ENCODE measurements around the gene CD53.
"Not testable (repeated sequence)": the region's sequence is repeated elsewhere in the genome, so short reads cannot be mapped to it uniquely, and the experiment has no call there.

Gene CD53, protein sequence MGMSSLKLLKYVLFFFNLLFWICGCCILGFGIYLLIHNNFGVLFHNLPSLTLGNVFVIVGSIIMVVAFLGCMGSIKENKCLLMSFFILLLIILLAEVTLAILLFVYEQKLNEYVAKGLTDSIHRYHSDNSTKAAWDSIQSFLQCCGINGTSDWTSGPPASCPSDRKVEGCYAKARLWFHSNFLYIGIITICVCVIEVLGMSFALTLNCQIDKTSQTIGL

DNA sequence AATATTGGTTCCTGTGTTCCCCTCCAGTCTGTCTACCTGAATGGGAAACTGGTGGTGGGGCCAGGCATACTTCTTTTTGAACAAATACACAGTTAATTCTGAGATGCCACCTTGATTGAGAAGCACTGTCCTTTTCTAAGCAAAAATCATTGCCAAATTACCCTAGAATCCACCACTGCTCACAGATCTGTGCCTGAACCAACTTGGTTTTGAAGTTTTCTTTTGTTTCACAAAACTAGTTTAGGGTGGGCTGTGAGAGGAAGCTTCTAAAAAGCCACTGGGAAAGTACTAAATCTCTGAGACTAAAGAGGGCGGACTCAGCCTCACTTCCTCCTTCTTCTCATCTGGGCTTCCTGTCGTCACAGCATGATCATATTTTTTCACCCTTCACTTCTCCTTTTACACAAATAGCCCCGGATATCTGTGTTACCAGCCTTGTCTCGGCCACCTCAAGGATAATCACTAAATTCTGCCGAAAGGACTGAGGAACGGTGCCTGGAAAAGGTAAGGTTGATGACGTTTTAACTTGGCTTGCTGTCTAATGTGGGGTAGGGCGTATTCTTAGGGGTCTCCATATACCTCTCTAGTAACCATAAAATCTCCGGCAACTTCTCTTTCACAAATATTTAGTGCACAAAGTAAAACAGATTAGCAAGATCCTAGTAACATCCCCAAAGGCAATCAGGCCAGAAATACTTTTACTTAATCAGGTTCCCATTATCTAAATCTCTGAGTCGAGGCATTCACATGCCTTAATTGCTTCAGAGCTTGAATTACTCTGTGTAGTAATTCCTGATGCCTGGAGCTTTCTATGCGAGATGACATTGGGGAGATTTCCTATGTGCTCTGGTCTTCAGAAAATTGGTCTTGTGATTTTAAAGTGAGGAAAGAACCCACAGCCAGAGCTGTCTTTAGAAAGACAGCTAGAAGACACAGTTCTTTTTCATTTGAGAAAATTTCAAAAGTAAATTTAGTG lies at the start of gene CD53:
CD53 (plus strand) TSS at position 404 of the 976 bp plus-strand sequence. CDS start 18,261 bp downstream, outside the sequence.
- DNase-seq (ENCODE audit: low read depth in 2 of 2): no peak

DNA sequence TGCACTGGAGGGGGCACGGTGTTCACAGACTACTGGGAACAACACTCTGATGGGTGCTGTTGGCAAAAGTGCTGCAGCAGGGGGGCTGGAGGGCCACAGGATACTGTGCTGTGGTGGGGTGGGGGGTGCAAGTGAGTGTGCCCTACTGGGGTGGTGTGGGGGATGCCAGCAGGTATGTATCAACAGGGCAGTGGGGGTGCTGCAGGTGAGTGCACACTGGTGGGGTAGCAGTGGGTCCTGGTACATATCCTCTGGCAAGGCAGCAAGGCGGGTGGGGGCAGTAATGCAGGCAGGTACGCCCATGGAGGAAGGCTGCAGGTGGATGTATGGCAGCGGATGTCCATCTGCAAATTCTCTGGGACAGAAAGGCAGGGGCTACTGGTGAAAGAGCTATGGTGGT lies 48.8 kb upstream of the CD53 start:
- DNase-seq (ENCODE audit: low read depth in 2 of 2): no peak

DNA sequence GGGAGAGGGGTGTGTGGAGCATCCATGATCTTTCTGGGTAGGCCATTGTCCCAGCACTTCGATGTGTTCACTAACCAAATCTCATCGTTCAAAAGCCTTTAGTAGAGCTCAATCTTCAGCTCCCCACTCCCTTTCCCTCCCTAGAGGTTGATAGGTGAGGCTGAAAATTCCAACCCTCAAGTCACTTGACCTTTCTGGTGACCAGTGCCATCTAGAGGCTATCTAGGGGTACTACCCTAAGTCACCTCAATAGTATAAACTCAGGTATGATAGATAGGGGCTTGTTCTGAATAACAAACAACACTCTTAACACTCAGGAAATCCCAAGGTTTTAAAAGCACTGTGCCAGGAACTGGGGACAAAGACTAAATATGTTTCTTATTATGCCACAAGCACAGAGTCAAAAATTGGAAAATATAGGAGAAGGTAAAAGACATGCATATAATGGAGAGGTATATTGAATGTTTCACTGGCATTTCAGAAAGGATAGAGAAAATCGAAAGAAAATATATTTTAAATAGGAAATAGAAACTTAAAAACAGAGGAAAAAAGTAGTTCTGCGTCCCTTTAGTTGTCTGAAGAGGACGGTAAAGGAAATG lies 42.9 kb upstream of the CD53 start:
- DNase-seq (ENCODE audit: low read depth in 2 of 2): no peak

DNA sequence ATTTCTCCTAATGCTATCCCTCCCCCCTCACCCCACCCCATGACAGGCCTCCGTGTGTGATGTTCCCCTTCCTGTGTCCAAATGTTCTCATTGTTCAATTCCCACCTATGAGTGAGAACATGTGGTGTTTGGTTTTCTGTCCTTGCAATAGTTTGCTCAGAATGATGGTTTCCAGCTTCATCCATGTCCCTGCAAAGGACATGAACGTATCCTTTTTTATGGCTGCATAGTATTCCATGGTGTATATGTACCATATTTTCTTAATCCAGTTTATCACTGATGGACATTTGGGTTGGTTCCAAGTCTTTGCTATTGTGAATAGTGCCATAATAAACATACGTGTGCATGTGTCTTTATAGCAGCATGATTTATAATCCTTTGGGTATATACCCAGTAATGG lies 39.2 kb upstream of the CD53 start:
- DNase-seq (ENCODE audit: low read depth in 2 of 2): not testable (repeated sequence)

DNA sequence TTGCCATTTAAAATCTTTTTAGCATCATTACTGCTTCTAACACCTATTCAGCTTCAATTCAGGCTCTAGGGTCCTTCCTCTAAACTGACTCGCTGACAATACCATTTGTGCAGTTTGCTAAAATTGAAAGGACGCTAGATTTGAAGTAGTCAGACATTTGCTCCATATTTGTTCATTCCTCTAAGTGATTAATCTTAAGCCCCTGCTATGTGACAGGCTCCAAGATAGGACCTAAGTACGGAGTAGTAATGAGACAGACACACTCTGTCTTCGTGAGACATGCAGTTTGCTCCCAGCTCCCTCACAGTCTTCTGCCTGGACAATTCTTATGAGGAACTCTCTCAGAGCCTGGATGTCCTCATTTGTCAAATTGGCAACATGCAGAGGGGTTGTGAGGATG lies 26.1 kb upstream of the CD53 start:
- DNase-seq (ENCODE audit: low read depth in 2 of 2): no peak

DNA sequence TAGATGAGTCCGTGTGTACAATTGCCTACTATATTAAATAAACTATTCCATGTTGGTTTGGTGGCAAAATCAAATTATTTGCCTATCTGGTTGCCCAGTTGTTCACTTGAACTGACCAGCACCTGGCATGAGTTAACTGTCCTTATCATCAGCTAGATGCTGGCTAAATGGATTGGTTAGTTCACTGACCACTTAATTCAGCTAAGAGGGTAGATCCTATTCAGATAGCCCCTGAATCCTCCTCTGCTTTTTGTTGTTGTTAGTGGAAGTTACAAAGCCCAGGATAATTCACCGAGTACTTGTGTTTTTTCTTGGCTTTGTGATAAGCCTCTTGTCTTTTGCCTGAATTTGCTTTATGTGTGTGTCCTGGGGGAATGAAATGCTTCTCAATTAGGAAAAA lies 22.8 kb upstream of the CD53 start:
- DNase-seq (ENCODE audit: low read depth in 2 of 2): no peak

DNA sequence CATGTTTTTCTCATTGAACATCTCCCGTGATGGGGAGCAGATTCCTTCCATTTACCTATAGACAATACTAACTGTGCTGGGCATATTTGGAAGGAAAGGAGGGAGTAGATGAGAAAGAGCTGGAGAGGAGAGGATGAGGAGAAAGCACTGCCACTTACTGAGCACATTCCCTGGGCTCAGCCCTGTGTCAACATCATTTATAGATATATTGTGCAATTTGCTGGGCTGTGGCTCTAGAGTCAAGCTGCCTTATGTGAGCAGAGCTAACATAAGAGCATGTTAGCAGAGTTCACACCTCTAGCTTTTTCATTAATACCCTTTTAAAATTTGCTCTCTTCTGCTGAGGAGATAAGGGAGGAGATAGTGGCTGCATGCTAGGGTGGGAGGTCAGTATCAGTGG lies 22.3 kb upstream of the CD53 start:
- no peak for DNase-seq (ENCODE audit: low read depth in 2 of 2)

DNA sequence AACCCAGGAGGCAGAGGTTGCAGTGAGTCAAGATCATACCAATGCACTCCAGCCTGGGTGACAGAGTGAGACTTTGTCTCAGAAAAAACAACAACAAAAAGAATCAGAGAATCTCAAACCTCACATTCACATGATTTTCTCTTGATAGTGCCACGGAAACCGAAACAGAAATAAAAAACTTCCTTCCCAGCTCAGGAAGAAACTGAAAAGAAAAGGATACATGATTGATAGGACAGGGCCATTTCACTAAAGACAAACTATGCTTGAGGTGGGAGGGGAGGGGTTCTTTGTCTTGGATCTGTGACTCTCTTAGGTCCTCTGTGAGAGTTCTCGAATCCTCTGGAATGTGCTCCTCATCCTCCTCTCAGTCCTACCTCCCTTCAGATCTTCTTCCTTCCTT lies 19.8 kb upstream of the CD53 start:
- DNase-seq (ENCODE audit: low read depth in 2 of 2): no peak

DNA sequence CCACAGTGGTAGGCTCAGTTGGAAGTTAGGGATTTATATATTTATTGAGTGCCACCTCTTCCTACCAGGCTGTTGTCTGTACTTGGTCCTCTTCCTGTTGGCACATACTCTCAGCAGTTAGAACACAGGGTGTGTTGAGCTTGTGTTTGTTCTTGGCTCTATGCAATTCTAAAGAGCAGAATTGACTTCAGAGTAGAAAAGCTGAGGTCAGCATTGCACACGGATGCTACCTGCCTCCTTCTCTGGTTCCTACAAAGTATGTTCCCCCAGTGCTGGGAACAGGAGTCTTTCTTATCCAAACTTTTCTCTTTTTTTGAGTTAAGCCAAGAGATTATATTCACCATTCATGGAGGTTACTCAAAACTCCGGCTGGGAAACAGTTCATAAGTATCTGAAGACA lies 16.5 kb upstream of the CD53 start:
- no peak for DNase-seq (ENCODE audit: low read depth in 2 of 2)

DNA sequence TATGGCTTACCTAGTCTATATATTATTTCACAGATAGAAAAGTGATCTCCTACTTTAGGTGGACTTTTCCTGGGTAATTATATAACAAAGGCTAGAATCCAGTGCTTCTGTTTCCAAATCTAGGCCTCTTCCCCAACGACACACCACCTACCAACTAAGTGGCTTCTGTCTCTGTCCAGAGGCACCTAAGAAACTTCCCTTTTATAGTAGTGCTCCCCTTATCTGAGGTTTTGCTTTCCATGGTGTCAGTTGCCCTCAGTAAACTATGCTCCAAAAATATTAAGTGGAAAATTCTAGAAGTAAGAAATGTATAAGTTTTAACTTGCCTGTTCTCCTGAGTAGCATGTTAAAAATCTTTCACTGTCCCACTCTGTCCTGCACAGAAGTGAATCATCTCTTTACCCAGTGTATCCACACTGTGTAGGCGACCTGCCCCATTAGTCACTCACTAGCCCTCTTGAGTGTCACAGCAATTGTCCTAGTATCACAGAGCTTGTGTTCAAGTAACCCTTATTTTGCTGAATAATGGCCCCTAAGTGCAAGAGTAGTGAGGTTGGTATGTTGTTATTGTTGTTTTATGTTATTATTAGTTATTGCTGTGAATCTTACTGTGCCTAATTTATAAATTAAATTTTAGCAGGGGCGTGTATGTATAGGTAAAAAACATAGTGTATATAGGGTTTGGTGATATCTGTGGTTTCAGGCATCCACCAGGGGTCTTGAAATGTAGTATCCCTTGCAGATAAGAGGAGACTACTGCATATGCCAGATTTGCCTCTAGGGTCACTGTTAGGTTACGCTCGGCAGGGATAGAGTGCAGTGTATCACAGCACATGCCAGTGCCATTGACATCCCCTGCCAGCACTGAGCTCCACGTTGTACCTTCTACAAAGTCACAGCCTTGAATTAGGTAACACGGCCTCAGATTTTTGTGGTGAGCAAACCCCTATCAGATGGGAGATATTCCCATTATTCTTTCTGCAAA lies 14.7 kb upstream of the CD53 start:
- DNase-seq (ENCODE audit: low read depth in 2 of 2): no peak

DNA sequence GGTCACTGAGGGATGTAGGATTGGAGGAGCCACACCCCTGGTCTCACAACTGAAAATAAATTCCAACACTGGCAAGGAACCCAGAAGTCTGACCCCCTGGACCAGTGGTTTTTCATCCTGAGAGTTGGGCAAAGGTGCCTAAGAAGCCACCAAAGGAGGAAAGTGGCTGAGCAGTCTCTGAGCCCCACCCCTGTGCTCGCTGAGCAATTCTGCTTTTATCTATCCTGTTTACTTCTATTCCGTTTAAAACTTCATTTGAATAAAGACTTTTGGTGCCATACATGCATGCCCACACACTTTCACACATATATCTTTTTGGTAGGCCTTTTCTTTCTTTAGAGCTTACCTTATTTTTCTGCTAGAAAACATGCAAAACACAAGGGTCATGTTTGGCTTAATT lies 13.9 kb upstream of the CD53 start:
- no peak for DNase-seq (ENCODE audit: low read depth in 2 of 2)

DNA sequence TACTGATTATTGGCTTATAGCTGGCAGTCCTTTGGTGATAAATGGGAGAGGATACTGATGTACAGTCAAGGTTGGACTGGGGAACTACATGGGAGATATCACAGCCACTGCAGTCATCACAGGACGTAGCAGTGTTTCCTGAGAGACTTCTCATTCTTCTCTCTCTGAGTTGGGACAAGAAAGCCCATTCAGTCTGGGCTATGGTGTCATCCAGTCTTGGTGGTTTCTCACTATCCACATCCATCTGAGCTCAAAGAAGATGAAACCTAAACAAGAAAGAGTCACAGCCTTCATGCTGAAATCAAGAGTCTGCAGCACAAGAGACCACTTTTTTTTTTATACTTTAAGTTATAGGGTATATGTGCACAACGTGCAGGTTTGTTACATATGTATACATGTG lies 12.8 kb upstream of the CD53 start:
- no peak for DNase-seq (ENCODE audit: low read depth in 2 of 2)

DNA sequence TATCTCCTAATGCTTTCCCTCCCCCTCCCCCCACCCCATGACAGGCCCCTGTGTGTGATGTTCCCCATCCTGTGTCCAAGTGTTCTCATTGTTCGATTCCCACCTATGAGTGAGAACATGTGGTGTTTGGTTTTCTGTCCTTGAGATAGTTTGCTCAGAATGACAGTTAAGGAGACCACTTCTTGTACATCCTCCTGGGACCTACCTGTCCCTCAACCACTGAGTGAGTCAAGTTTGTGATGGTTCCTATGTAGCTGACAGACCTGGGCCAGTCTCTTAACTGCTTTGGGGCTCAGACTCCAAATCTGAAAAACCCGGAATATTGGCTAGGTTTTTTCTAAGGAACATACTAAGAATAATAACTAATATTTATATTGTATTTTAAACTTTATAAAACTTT lies 12.3 kb upstream of the CD53 start:
- DNase-seq (ENCODE audit: low read depth in 2 of 2): not testable (repeated sequence)

DNA sequence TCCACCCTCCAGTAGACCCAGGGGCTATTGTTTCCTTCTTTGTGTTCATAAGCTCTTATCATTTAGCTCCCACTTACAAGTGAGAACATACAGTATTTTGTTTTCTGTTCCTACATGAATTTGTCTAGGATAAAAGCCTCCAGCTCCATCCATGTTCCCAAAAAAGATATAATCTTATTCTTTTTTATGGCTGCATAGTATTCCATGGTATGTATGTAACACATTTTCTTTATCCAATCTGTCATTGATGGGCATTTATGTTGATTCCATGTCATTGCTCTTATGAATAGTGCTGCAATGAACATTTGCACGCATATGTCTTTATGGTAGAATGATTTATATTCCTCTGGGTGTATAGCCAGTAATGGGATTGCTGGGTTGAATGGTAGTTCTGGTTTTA lies 11.0 kb upstream of the CD53 start:
- not testable (repeated sequence) for DNase-seq (ENCODE audit: low read depth in 2 of 2)

DNA sequence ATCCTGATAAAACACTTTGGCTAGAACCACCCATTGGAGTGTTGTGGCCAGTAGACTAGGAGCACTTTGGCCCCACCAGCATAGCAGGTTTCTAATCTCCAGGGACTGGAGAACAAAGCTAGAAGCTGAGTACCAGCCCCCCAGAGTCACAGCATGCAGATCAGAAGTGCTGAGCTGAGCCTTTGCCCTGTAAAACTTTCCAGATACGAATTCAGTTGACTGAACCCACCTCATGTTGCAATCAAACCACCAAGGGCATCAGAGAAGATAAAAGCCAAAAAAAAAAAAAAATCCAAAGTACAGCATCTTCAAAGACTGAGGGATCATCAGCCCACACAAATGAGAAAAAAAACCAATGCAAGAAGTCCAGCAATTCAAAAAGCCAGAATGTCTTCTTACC lies 8.7 kb upstream of the CD53 start:
- DNase-seq (ENCODE audit: low read depth in 2 of 2): no peak

DNA sequence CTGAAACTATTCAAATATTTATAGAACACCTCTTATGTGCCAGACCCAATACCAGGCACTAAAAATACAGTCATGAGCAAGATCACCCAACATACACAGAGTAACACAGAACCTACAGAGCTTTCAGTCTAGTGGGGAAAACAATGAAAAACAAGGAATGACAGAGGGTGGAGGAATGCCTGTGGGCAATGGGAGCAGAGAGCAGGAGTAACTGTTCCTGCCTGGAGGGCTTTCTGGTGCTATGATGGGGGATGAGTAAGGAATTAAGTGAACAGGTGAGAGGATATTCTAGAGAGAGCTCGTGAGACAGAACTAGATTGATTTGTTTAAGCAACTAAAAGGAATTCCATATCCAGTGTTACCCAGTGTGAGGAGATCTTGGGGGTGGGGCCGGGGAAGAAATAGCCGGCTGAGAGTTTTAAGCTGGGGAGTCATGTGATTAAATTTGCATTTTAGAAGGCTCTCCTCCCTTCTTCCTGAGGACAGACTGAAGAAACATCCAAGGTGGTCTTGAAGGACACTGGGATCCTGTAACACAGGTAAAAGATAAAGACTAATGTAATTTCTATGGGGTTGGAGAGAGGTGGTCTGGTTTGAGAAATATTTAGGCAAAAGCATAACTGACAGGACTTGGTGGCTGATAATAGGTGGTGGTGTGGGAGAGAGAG lies 2.1 kb upstream of the CD53 start:
- no peak for DNase-seq (ENCODE audit: low read depth in 2 of 2)

DNA sequence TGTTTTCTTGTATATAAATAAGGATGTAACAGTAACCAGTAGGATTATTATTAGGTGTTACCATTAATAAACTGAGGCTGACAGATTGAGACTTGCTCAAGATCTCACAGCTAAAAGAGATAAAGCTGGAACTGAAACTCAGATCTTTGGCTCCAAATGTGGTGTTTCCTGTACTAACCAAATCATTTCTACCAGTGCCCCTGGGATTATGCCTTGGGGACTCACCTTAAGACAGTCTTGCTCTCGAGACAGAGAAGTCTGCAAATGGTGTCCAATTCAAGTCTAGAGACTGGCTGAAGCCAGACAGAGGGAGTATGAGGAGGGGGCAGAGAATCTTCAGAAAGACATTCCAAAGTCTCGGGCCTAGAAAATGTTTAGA lies 593 bp upstream of the CD53 start:
- DNase-seq (ENCODE audit: low read depth in 2 of 2): no peak

DNA sequence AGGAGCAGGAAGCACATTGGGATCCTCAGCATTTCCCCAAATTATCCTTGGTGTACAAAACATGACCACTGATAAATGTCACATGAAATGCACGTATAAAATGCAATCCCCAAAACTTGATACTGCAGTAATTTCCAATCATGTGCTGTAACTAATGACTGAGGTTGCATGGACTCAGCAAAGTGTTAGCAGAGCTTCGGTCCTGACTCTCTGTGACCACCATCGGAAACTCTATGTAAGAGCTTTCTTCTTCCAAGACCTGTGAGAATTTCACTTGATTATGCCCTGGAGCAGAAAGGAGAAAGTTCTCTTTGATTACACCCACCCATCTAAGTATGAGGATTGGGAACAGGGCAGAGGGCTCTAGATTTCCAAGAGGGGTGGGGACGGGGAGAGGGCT lies 908 bp downstream of the CD53 start:
- DNase-seq (ENCODE audit: low read depth in 2 of 2): no peak

DNA sequence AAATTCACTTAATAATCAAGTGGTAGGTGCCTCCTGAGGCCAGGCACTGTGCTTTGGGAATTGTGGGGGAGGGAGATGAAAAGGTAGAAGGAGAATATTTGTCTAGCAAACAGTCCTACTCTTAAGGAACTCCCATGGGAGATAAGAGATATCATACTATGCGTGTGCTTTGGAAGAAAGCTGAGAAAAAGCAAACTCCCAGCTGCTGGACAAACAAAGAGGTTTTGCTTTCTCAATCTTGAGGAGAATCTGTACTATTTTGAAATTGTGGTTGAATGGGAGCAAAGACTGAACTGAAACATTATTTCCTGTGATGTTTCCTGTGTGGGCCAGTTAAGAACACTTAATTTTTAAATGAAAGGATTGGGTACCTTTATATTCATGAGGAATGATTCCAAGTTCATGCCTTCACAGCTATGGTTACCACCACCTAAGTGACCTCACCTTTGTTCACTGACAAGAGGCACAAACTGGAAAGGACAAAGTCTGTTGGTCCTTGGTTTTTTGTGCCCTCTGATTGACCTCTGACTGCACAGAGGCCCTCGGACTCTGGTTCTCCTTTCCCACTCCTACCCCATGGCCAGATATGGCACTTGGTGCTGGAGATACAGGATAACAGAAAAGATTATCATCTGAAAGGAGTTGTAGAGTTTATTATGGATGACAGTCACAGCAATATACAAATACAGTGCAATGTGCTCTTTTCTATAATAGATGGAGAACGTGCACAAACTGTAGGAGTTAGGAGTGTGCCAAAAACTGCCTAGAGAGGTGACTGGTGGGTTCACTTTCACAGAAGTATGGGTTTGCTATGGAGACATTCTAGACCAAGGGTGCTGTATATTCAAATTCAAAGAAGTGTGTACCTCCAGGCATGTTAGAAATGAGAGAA lies 1.6 kb downstream of the CD53 start:
- DNase-seq (ENCODE audit: low read depth in 2 of 2): no peak

DNA sequence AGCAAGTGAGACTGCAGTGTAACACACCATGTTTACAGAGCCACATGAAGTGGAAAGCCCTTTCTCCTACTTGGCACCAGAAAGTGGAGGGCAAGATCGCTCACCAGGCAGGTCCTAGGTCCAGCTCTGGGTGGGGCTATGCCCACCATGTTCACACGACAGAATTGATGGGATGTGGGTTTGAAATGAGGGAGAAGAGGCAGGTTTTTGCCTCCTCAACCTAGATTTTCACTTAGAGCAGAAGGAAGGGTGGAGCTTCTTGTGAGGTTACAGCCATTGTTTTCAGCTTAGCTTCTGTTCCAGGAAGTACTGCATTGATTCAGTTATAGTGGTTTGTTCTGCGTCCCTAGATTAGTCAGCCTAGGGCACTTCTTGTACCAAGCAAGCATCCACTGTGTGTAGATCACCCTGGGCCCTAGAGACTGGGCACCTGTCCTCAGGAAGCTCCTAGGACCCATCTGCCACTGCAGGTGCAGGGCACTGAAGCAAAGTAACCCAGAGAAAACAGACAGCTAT lies 2.3 kb downstream of the CD53 start:
- no peak for DNase-seq (ENCODE audit: low read depth in 2 of 2)
